ENCODE data around the gene OSBPL6.
"Not testable (repeated sequence)": the region's sequence is repeated elsewhere in the genome, so short reads cannot be mapped to it uniquely, and the experiment has no call there.

The OSBPL6 gene

DNA sequence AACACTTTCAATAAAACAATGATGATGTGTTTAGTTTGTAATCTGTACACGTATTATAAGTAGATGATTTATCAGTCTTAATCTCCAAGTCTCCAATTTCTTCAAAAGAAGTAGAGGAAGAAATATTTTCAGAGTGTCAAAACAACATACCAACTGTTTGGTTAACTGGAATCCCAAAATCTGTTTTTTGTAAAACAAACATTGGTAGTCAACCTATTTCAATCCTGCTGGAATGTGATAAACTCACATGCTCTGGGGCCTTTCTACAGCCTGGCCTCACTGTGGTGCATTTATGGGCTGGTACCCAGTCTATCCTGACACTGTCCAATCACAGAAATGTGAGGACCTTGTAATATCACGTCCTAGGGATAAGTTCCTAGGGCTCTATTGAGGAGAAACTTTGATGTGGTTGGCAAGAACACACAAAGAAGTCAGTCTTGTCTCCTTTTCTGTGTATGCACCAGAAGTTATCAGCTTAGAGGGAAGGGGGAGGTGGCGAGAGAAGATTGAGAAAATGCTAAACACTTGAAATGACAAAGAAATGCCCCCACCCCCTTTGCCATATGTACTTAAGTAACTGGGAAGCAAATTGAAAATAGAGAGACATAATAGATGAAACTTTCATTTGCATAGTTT lies 209.5 kb downstream of the OSBPL6 start:
- DNase-seq (ENCODE audit: low spot score), result no peak

DNA sequence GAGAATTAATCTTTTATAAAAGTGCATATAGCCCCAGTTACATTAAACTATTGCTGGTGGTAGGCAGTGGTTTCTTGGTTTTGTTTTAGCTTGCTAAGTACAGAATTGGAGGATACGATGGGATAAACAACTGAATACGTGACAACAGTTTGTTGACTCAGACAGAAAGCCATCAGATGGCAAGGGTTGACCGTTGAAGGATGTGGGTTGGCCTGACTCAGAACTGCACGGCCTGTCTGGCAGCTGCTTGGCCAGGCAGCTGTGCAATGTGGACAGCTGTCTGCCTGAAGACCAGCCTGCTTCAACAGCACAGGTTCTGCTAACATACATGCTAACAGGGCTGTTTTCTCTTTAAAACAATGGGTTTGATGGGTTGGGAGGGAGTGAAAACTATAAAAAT lies 210.1 kb downstream of the OSBPL6 start:
- no peak for DNase-seq (ENCODE audit: low spot score)

DNA sequence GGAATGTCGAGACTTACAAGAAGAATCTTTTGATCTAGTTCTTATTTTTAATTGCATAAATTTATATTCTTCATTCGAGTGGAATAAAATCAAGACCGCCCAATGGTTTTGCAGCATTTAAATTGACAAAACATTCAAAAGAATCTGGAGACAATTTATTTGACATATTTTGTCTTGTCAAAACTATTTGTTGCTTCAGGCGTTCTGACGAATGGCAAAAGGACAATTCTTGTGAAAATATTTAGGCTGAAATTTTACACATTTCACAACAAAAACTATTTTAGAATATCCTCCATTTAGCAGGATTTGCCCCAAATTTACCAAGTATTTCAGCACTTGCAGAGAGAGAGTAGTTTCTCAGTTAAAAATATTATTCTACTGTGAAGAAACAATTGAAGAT lies 214.9 kb downstream of the OSBPL6 start:
- no peak for DNase-seq (ENCODE audit: low spot score)

DNA sequence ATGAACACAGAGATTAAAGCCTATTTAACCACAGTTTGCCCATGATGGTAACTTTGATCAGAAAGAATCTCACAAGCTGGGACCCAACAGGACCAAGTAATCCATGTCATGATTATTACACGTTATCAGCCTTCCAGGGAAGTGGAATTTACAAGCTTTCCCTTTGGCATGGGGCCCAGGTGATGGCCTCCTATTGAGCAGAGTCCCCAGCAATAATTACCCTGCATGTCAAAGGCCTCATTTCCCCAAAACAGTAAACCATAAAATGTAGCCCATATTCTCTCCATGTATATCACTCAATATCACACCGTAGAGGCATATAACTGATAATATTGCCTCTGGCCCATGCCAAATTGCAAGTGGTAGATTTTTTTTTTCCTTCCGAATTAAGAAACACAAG lies 217.7 kb downstream of the OSBPL6 start:
- no peak for DNase-seq (ENCODE audit: low spot score)

DNA sequence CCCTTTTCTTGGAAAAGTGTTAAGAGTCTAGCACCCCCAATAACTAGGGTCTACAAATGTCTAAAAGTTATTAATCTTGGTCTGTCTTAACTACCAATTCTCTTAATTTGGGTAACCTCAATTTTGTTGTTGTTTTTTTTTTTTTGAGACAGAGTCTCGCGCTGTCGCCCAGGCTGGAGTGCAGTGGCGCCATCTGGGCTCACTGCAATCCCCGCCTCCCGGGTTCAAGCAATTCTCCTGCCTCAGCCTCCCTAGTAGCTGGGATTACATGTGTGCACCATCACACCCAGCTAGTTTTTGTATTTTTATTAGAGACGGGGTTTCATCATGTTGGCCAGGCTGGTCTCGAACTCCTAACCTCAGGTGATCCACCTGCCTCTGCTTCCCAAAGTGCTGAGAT lies 218.1 kb downstream of the OSBPL6 start:
- not testable (repeated sequence) for DNase-seq (ENCODE audit: low spot score)

DNA sequence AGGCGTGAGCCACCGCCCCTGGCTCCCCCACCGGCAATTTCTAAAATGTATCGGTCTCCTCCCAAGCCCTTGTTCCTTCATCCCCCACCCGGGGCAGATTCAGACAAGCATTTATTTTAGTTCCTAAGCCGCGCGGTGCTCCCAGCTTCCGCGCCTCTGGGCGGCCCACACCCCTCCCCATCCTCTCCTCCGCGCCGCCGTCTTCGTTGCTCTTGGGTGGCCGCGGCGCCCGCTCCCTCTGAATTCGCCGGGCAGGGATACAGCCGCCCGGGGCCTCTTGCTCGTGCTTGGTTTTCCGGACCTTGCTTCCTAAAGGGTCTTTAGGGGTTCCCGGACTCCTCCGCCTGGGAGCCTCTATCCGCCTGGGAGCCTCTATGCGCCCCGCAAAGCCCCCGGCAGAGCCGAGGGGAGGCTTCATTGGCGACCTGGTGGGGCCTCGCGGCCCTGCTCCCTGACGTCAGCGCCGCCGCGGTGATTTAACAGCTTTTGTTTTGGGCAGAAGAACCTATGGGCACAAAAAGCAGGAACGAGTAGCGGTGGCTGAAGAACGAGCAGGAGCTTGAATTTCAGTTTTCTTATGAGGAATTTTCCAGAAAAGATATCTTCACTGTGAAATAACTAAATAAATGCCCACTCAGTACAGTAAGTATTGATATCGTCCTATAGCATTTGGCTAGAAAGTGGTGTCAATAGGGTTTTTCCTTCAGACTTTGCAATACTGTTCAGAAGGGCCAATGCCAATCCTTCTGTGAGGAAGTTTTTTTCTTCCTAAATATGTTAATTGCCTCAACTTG lies 219.4 kb downstream of the OSBPL6 start:
- DNase-seq (ENCODE audit: low spot score), result peak; percentile 50

DNA sequence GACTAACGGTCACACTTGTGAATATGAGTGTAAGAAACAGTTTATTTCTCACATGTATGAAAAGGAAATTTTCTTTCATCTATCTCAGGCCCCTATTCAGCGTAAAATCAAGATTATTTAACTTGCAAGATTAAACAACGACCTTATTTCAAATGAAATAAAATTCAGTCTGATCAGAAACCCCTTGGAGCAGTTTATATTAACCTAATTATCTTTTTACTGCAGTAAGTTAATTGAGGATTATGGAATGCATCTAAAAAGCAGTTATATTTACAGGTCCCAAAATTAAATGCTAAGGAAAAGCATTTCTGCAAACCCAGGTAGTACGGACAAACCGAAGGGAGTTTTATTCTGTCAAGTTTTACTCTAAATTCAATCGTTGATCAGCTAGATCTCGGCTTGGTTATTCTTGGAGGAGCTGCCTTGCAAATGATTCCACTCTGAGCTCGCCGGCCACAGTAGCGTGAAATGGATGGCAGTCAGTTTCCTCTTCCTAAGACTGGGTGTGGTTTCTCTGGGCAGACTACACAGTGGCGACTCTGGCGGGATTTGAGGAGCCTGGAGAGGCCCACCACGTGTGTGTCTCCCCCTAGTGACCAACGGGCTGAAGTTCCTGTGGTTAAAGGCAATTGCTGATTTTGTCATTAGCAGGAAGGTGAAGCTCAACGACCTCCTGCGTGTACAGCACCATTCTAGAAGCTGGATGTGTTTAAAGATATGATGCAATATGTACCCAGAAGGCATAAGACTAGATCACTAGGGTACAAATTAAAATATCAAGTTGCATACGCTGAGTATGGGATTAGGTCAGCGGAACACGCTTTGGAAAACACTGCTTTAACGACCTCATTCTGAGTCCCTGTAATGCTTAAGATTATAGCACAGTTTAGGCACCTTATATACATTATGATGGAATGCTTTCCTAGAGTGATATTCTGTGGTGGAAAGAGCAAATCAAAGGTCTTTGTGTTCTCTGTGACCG lies 220.2 kb downstream of the OSBPL6 start:
- peak; percentile 74 for DNase-seq (ENCODE audit: low spot score)

DNA sequence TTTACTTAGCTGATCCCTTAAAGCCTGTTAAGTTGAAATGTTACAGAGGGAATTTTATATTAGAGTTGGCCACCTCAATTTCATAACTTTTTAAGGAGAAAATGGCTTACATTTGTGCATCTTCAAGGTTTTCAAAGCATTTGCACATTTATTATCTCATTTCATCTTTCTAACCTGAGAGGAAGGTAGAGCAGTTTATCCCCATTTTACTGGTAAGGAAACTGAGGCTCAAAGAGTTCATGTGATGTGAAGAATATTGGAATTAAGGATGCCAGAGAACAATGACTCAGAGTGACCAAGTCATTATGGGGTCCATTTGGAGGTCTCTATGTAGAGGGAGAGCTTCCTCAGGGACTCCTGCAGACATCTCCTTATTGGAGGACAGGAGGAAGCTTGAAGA lies 221.7 kb downstream of the OSBPL6 start:
- DNase-seq (ENCODE audit: low spot score), result no peak

DNA sequence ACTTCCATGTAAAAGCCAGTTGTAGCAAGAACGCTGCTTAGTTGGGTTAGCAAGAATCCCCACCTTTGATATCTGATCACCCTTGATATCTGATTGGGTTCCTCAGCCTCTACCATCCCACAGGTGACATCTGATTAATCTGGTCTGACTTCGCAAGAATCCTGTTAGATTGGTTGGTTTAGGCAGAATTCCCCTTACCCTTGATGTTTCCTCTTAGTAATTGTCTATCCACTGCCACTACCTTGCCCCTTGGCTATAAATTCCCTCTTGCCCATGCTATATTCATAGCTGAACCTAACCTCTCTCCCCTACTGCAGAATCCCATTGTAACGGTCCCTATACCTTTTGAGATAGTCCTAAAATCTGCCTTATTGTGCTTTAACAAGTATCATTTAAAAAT lies 223.6 kb downstream of the OSBPL6 start:
- DNase-seq (ENCODE audit: low spot score), result no peak

DNA sequence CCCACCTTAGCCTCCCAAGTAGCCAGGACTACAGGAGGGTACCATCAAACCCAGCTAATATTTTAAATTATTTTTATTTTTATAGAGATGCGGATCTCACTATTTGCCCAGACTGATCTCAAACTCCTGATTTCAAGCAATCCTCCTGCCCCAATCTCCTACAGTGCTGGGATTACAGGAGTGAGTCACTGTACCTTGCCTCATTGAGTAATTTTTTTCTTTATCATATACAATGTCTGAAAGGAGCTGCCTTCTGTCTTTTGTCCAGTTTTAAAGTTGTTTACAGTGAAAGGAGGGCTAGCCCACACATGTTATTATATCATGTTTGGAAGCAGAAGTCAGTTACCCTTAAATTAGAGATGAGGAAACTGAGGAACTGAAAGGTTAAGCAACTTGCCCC lies 224.1 kb downstream of the OSBPL6 start:
- DNase-seq (ENCODE audit: low spot score), result no peak

DNA sequence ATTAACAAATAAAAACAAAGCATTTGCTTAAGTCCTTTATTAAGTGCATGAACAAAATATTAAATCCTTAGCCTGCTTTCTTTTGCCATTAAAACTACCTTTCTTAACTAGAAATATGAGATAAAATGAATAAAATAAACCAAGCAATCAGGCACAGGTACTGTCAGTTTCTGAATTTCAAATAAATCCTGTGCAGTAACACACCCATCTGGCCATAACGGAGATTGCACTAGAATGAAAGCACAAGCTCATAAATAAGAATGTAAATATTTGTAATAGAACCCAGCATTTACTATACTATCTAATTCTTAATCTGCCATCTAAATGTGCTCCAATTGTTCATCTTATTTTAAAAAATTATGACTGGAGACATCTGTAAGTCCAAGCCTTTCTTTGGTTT lies 224.8 kb downstream of the OSBPL6 start:
- no peak for DNase-seq (ENCODE audit: low spot score)

DNA sequence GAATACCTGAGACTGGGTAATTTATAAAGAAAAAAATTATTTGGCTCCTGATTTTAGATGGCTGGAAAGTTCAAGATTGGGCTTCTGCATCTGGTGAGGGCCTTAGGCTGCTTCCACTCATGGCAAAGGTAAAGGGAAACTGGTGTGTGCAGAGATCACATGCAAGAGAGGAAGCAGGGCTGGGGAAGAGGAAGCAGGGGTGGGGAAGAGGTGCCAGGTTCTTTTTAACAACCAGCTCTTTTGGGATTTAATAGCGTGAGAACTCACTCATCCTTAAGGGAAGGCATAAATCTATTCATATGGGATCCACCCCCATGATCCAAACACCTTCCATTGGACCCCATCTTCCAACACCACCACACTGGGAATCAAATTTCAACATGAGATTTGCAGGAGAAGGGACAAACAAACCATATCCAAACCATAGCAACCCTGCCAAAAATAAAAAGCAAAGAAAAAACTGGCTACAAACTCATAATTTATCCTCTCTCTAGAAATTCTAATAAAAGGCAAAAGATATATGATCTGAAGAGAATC lies 226.2 kb downstream of the OSBPL6 start:
- no peak for DNase-seq (ENCODE audit: low spot score)

DNA sequence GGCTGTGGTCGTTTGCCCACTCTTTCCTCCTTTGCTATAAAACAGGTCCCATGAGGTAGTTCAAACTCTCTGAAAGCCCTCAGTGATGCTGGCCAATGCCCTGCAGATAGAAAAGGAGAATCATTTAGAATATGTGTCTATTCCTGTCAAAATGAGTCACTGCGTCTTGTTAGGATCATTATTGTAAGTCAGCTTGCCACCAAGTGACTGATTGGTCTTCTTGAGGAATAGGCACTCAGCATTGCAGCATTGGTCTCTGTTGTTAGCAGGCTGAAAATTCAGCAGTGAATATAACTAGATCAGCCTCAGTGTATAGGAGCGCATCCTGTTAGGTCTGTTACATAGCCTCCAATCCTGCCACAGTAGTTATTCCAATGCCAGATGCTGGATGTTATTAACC lies 227.8 kb downstream of the OSBPL6 start:
- DNase-seq (ENCODE audit: low spot score), result no peak

DNA sequence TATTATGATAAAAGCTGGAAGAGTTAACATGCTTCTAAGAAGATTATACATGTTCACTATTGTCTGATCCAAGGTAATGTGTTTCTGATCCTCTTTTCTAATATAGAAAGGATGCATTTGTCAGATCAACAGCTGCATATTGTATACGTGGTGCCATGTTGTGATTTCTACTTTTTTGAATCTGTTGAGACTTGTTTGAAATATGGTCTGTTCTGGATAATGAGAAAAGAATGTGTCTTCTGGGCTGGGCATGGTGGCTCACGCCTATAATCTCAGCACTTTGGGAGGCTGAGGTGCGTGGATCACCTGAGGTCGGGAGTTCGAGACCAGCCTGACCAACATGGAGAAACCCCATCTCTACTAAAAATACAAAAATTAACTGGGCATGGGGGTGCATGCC lies 229.4 kb downstream of the OSBPL6 start:
- not testable (repeated sequence) for DNase-seq (ENCODE audit: low spot score)

DNA sequence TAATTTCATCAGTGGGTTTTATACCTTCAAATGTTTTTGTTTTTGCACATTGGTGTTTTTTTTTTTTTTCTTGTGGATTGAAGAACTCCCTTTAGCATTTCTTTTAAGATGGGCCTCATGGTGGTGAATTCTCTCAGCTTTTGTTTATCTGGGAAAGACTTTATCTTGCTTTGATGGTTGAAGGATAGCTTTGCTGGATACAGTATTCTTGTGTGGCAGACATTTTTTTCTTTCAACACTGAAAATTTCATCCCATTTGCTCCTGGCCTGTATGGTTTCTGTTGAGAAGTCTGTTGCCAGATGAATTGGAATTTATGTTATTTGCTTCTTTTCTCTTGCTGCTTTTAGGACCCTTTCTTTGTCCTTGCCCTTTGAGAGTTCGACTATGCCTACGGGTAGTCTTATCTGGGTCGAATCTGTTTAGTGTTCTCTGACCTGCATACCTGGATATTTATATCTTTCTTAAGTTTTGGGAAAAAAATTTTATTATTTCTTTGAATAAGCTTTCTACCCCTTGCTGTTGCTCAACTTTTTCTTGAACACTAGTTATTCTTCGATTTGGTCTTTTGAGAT lies 231.0 kb downstream of the OSBPL6 start:
- no peak for DNase-seq (ENCODE audit: low spot score)

DNA sequence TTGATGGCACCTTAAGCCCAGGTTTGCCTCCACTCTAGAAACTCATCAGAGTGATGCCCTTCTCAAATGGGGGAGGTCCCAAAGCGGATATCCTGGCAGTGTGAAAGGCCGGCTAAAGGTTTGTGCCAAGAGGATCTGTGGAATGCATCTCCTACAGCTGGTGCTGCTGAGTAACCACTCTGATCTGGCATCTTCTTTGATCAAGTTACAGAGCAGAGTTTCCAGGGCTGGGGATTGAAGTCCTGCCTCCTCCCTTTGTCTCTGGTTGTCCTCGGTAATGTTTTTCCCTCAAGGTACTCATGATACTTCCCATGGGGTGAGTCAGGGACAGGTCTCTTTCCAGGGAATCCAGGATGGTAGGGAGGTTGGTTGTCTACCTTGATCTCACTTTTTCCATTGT lies 232.1 kb downstream of the OSBPL6 start:
- DNase-seq (ENCODE audit: low spot score), result no peak

DNA sequence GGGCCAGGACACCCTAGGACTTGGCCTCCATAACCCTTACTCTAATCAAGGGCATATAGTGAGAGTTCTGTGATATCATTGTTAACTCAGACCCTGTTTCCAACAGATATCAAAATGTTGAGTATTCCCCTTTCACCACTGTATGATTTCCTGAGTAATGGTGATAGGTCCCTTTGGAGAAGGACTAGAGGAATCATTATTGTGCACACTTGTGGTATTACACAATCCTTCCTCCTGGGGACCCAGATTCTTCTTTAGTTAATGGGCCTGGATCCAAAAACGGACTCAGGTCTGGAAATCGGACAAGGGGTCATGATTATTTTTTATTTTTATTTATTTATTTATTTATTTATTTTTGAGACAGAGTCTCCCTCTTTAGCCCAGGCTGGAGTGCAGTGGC lies 233.1 kb downstream of the OSBPL6 start:
- no peak for DNase-seq (ENCODE audit: low spot score)

DNA sequence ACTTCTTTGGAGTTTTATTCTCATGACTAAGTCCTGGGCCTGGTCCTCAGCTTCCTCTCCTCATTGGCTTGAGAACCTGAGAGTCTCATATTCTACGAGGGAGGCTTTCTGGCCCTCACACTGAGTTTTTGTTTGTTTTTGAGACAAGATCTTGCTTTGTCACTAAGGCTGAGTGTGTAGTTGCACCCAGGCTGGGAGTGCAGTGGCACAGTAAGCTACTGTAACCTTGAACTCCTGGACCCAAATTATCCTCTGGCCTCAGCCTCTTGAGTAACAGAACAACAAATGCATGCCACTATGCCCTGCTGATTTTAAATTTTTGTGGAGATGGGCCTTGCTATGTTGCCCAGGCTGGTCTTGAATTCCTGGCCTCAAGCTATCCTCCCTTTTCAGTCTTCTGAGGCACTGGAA lies 234.1 kb downstream of the OSBPL6 start:
- DNase-seq (ENCODE audit: low spot score), result no peak

DNA sequence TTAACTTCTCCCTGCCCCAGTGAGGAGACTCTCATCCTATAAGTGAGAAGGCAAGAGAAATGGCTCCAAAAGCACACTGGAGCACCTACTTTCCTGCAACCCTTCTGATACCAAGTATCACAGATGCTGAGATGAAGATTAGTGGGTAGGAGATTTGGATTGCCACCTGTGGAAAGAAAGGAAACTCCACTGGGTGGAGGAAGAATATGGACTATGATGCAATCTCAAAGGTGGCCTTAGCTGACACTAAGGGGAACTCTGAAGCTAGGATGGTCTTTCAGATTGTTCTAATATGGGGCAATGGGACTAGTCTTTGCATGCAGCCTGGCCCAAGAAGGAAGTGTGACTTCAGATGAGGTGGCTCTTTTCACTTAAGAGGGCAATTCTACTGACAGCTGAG lies 235.0 kb downstream of the OSBPL6 start:
- DNase-seq (ENCODE audit: low spot score), result no peak

DNA sequence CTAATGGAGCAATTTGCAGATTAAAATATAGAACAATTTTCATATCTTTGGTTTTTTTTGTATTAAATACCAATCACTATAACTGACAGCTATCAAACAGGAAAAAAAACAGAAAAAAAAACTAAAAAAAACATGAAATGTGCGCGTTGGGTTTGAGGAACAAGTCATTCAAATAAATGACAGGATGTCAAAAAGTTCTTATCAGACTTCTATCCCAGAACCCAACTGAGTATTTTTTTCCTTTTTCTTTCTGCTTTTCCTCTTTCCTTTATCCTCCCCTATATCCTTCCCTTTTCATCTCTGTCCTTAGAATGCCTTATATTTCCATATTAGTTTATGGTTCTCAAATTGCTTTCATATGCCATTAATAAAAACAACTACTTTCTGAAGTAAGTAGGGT lies 242.3 kb downstream of the OSBPL6 start:
- DNase-seq (ENCODE audit: low spot score), result no peak

DNA sequence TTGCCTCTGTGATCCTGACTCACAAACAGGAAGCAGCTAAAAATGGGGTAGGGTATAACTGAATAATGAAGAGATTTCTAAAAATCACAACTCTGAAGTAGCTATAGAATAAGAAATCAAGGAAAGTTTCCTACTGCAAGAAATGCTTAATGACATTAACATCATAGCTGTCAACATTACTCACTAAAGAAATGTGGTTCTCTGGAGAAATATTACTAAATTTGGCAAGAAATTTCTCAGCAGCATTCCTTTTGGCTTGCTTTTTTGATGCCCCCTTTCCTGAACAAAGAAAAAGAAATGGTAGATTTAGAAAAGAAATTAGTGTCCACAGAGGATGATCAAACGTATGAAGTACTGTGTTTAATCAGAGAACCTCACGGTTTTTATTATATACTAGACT lies 247.1 kb downstream of the OSBPL6 start:
- DNase-seq (ENCODE audit: low spot score), result no peak
